Measurements from ENCODE around the gene DNM1. TPM values are rescaled to one million over a fixed set of nuclear protein-coding genes. Genes with fewer than 3 reads are reported as not detected.
"Not testable (repeated sequence)": the region's sequence is repeated elsewhere in the genome, so short reads cannot be mapped to it uniquely, and the experiment has no call there.

Gene DNM1
- total RNA-seq, 2 donors from 2014 or later, result 13.0 to 29.0 TPM

DNA sequence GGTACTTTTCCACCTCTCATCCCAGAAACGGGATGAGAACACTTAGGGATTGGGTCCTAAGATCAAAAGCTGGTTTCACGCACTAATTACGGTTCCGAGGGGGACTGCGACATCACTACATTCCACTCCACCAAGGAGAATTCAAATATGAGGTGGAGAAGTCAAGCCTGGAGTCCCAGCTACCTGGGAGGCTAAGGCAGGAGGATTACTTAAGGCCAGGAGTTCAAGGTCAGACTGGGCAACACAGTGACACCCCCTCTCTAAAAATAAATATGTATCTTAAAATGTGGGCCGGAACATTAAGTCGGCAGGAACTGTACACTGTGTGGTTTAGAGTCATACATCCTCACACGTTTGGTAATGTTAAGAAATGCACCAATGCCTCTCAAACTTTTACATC, 71.1 kb downstream of the DNM1 start:
- 49 to 54% methylated on average over 8 of the region's 8 CpGs for WGBS, 2 donors
- Histone ChIP-seq H3K27ac (peak overlapping the region in 1 of 4 donors; percentile 86), H3K36me3 (replicated peaks in 1 of 2; ENCODE audit: insufficient read depth in 1 of 2, low read depth in 2 of 2) (peaks cover 0 to 2% of the 10 kb centered on the region in 2 donors)

DNA sequence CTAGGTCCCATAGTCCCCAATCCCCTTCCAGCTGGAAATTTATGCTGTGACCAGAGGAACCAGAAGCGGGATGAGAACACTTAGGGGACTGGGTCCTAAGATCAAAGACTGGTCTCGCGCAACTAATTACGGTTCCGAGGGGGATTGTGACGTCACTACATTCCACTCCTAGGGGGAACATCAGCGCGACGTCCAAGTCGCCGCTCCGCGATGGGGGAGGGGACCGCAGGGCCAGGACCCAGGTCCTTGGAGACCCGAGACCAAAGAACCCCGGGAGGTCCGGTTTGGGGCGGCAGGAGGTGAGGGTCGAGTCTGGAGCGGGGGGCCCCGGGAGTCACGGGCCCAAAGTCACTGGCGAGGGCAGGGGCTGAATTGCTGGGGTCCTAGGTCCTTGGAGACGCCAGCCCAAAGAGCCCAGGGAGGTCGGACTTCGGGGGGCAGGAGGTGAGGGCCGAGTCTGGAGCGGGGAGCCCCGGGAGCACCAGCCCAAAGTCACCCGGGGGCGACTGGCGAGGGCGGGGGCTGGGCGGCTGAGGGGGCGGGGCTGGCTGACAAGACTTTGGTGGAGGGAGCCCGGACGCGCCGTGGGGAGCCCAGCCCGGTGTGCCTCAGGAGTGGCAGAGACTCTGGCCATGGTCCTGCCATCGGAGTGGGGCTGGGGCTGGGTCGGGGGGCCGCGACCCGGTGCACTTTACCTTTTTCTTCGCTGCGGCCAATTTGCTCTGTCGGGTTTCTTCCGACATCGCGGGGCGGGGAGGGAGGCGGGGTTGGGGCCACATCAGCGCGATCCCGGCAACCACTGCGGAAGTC, 72.2 kb downstream of the DNM1 start, which contains the start of gene GOLGA2:
GOLGA2 (minus strand) TSS at position 810 of the 810 bp plus-strand sequence; CDS start at position 779, 31 bp downstream.
- Histone ChIP-seq H3K9me3 (no peaks in the 10 kb centered on the region), H3K36me3 (replicated peaks in 1 of 2; ENCODE audit: insufficient read depth in 1 of 2, low read depth in 2 of 2) (peaks cover 0 to 2% of the 10 kb centered on the region in 2 donors), H3K4me3 (peak within 1 kb of the TSS; percentile 59 to 75), H3K27me3 (no peaks in the 10 kb centered on the region), H3K27ac (peak within 1 kb of the TSS; percentile 65 to 86 (median 72)), H3K4me1 (peaks cover 28% of the 10 kb centered on the region)
- intact Hi-C loops (cut with DNase I), result no loop called here
- DNase-seq, result peak; percentile 34 to 48 (median 40)
- 0% methylated on average over 13 to 38 of the region's 57 CpGs for WGBS, 2 donors
- no peak for TF ChIP-seq POLR2A (IDR thresholded peaks at IDR 0.05)
- TF ChIP-seq, protein P1, sequence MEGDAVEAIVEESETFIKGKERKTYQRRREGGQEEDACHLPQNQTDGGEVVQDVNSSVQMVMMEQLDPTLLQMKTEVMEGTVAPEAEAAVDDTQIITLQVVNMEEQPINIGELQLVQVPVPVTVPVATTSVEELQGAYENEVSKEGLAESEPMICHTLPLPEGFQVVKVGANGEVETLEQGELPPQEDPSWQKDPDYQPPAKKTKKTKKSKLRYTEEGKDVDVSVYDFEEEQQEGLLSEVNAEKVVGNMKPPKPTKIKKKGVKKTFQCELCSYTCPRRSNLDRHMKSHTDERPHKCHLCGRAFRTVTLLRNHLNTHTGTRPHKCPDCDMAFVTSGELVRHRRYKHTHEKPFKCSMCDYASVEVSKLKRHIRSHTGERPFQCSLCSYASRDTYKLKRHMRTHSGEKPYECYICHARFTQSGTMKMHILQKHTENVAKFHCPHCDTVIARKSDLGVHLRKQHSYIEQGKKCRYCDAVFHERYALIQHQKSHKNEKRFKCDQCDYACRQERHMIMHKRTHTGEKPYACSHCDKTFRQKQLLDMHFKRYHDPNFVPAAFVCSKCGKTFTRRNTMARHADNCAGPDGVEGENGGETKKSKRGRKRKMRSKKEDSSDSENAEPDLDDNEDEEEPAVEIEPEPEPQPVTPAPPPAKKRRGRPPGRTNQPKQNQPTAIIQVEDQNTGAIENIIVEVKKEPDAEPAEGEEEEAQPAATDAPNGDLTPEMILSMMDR (IDR thresholded peaks at IDR 0.05), result no peak
- ATAC-seq, result peak; percentile 56

More for the DNA sequence above, 71.1 kb downstream of the DNM1 start:
- DNase-seq (no peak), ATAC-seq (no peak)
- H3K4me1 ChIP-seq, result peaks cover 28% of the 10 kb centered on the region
- intact Hi-C loops (cut with DNase I), result no loop called here
- no peak for TF ChIP-seq POLR2A (IDR thresholded peaks at IDR 0.05)
- no peak overlapping the region for H3K4me3 ChIP-seq
- H3K9me3 ChIP-seq, result no peaks in the 10 kb centered on the region
- H3K27me3 ChIP-seq, result no peaks in the 10 kb centered on the region

DNA sequence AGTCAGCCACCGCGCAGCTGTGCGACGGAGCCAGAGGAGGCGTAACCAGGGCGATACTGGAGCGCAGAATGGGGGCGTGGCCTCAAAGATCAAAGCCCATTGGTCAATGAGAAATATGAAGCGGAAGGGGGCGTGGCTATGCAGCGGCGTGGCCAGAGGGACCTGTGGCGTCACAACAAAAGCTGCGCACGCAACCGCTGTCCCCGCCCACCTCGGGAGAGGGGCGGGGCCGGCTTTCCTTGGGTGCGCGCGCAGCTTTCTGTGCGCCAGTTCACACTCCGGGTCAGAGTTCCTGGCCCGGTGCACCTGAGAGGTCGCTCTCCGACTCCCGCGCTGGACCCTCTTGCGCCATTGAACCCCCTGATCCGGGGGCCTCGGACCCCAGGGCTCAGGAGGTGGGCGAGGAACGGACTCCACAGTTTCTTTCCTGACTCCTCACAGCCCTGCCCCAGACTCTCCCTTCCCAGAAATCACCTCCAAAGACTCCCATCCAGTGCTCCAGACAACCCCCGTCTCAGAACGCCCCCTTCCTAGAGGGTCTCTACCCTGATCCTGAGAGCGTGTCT, 72.9 kb downstream of the DNM1 start, which contains the start of gene SWI5:
SWI5 (plus strand) TSS at position 269 of the 566 bp plus-strand sequence.
- intact Hi-C loops (cut with DNase I), result no loop called here
- WGBS, 2 donors, result 0 to 1% methylated on average over 4 to 38 of the region's 38 CpGs
- H3K27me3 ChIP-seq, result no peaks in the 10 kb centered on the region

DNA sequence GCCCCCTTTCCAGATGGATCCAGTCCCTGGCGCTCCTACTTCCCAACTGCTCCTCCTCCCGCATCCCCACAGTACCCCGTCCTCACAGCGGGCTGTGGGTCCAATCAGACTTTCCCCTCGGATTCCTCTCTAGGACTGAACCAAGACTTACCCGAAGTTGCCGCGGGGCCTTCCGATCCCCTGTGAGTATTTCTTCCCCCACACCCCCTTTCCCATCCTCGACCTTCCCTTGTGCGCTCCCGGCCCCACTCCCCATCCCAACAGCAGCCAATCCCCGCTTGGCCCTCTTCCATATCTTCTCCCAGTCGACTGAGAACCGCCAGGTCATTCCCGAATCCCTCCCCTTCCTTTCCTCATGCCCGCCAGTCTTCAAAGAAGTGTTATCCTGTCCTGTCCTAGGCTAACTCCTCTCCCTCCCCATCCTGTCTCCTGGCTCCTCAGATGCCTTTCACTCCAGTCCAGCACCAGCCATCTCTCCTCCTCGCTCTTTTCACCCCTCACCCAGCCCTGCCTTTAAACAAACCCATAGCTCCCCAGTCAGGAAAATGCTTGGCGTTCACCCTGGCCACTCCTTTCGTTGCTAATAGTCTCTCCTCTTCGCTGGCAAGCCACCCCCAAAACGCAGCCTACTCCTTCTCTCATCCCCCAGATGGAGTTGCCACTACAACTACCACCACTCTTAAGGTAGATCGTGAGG, 73.5 kb downstream of the DNM1 start:
- intact Hi-C loops (cut with DNase I), result no loop called here
- H3K27ac ChIP-seq, result peak overlapping the region; percentile 18 to 76 (median 64)
- H3K4me3 ChIP-seq, result peak overlapping the region; percentile 25 to 47
- ATAC-seq, result peak; percentile 4
- no peaks in the 10 kb centered on the region for H3K36me3 ChIP-seq (replicated peaks in 1 of 2; ENCODE audit: insufficient read depth in 1 of 2, low read depth in 2 of 2)
- WGBS, 2 donors, result 7 to 10% methylated on average over 23 of the region's 23 CpGs
- peak; percentile 18 to 35 (median 30) for DNase-seq
- no peaks in the 10 kb centered on the region for H3K27me3 ChIP-seq
- H3K4me1 ChIP-seq, result peaks cover 28% of the 10 kb centered on the region
- H3K9me3 ChIP-seq, result no peaks in the 10 kb centered on the region
- no peak for TF ChIP-seq POLR2A (IDR thresholded peaks at IDR 0.05)
- TF ChIP-seq, protein P1 (IDR thresholded peaks at IDR 0.05), result no peak

More for the DNA sequence above, 72.9 kb downstream of the DNM1 start, which contains the start of gene SWI5:
- TF ChIP-seq, protein P1 (IDR thresholded peaks at IDR 0.05), result peak in 1 of 7 experiments; percentile 6
- peak; percentile 67 to 97 (median 95) for TF ChIP-seq POLR2A (IDR thresholded peaks at IDR 0.05)
- DNase-seq, result peak; percentile 100
- peak; percentile 97 for ATAC-seq
- Histone ChIP-seq H3K4me1 (peaks cover 28% of the 10 kb centered on the region), H3K36me3 (replicated peaks in 1 of 2; ENCODE audit: insufficient read depth in 1 of 2, low read depth in 2 of 2) (peaks cover 0 to under 1% of the 10 kb centered on the region in 2 donors), H3K9me3 (no peaks in the 10 kb centered on the region), H3K4me3 (peak within 1 kb of the TSS; percentile 59 to 75), H3K27ac (peak within 1 kb of the TSS; percentile 65 to 86 (median 72))

DNA sequence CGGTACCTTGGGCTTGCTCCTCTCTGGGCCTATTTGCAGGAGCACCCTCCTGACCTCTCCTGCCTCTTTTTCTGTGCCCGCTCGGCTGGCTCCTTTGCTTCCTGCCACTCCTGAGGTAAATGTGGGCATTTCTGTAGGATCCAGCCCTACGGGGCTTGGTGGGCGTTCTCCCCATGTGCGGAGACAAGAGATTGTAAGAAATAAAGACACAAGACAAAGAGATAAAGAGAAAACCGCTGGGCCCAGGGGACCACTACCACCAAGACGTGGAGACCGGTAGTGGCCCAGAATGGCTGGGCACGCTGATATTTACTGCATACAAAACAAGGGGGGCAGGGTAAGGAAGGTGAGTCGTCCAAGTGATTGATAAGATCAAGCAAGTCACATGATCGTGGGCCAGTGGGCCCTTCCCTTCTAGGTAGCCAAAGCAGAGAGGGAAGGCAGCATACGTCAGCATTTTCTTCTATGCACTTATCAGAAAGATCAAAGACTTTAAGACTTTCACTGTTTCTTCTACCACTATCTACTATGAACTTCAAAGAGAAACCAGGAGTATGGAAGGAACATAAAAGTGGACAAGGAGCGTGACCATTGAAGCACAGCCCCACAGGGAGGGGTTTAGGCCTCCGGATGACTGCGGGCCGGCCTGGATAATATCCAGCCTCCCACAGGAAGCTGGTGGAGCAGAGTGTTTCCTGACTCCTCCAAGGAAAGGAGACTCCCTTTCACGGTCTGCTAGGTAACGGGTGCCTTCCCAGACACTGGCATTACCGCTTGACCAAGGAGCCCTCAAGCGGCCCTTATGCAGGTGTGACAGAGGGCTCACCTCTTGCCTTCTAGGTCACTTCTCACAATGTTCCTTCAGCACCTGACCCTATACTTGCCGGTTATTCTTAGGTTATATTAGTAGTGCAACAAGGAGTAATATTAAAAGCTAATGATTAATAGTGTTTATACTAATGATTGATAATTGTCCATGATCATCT, 76.2 kb downstream of the DNM1 start:
- H3K27ac ChIP-seq; intact Hi-C loops (cut with DNase I): not testable (repeated sequence)

More for the DNA sequence above, 76.2 kb downstream of the DNM1 start:
- not testable (repeated sequence) for H3K4me3 ChIP-seq; H3K9me3 ChIP-seq; H3K27me3 ChIP-seq; ATAC-seq; H3K36me3 ChIP-seq (replicated peaks in 1 of 2; ENCODE audit: insufficient read depth in 1 of 2, low read depth in 2 of 2); DNase-seq
- peaks cover 19% of the 10 kb centered on the region for H3K4me1 ChIP-seq
- whole genome bisulfite sequencing, 2 donors, result 73 to 80% methylated on average over 22 of the region's 22 CpGs
